ENCODE measurements around the gene CCDC188.

CCDC188 gene

DNA sequence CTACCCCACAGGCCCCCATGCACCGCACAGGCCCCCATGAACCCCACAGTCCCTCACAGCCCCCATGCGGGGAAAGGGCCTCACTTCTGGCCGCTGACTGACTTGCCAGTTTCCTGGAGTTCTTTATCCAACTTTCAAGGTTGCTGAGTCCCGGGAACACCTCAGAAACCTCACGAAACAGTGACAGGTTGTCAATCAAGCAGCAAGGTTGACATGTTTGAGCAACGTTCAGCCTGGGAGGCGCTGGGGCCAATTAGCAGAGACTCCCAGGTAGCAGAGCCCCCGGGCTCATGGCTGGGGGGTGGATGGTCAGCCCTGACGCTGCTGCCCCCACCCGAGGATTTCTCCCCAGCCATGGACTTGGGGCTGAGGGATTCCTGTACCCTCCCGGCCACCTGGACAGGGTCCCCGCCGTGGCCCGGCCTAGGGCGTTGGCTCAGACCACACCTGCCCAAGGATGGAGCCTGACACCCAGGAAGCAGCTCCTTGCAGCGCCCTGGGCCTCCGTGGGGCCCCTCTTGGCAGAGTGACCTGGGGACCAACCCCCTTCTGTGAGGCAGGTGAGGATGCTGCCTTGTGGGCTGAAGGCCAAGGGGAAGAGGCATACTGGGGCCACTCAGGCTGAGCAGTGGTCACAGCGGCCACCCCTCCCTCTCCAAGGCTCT, 33.8 kb upstream of the CCDC188 start:
- no peak for DNase-seq (ENCODE audit: low spot score)

GRCh38 chr22:20183823-20184222, 33.0 kb upstream of the CCDC188 start:
- no peak for DNase-seq (ENCODE audit: low spot score)

DNA sequence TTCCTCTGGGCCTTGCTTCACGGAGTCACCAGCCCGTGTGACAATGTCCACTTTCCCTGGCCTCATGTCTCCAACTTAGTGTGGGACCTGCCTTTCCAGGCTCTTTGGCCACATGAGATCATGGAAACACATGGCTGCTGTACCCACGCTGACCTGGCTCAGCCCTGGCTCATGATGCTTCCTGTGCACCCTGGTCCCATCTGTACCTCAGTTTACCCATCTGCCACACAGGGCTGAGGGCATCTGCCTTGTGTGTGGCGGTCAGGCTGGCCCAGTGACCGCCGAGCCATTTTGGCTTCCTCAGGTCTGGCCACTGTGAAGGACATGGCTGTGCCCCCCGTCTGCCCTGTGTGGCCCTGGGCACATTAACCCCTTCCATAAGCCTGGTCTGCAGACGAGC, 32.2 kb upstream of the CCDC188 start:
- DNase-seq (ENCODE audit: low spot score) = no peak

DNA sequence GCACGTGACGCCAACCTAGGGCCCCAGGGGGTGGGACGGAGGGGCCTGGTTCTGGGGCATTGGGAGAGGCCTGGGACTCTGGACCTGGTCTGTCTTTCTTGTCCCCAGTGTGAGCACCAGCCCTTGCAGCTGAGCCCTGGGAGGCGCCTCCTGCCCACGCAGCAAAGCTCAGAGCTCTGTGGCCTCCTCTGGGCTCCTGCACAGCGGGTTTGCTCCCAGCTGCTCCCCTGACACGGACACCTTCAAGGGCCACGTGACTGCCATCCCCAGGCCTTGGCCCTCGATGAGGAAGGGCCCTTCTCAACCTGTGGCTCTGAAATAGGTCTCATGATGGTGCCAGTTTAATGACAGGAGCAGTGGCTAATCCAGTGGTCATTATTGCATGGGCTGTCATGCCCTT, 31.5 kb upstream of the CCDC188 start:
- DNase-seq (ENCODE audit: low spot score) = no peak

- DNase-seq (ENCODE audit: low spot score) = no peak
Measured at GRCh38 chr22:20181884-20182236, 31.0 kb upstream of the CCDC188 start.

GRCh38 chr22:20181194-20181883, 30.5 kb upstream of the CCDC188 start:
- DNase-seq (ENCODE audit: low spot score) = no peak

DNA sequence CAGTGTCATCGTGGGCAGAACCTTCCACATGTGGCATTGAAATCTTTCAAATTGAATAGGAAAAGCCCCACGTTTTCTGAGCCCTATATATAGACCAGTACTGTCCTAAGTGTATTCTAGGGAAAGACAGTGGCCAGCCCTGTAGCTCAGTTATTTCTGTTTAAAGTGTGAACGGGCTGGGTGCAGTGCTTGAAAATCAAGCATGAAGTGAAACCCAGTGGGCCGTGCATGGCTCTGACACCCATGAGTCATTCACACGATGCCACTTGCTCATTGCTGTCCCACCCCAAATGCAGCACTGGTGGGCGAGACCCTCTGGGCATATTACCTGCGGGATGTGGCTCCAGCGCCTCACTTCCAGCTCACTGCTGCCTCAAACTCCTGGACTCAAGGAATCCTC, 29.8 kb upstream of the CCDC188 start:
- peak; percentile 8 for DNase-seq (ENCODE audit: low spot score)

DNA sequence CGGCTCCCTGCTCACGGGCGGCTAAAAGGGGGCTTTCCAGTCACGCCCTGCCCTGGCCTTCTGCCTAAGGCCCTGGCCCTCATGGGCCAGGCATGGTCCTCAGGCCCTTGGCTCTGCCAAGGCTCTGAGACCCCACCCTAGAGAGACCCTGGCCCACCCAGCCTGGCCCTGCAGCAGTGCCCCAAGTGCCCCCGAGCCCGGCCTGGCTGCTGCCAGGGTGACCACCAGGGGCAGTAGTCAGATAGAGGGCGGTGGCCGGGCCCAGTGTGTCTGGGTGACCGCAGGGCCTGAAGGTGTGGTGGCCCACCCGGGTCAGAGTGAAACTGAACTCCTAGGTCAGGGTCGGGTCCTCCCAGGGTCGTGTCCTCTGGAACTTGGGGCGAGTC, 29.4 kb upstream of the CCDC188 start:
- no peak for DNase-seq (ENCODE audit: low spot score)

DNA sequence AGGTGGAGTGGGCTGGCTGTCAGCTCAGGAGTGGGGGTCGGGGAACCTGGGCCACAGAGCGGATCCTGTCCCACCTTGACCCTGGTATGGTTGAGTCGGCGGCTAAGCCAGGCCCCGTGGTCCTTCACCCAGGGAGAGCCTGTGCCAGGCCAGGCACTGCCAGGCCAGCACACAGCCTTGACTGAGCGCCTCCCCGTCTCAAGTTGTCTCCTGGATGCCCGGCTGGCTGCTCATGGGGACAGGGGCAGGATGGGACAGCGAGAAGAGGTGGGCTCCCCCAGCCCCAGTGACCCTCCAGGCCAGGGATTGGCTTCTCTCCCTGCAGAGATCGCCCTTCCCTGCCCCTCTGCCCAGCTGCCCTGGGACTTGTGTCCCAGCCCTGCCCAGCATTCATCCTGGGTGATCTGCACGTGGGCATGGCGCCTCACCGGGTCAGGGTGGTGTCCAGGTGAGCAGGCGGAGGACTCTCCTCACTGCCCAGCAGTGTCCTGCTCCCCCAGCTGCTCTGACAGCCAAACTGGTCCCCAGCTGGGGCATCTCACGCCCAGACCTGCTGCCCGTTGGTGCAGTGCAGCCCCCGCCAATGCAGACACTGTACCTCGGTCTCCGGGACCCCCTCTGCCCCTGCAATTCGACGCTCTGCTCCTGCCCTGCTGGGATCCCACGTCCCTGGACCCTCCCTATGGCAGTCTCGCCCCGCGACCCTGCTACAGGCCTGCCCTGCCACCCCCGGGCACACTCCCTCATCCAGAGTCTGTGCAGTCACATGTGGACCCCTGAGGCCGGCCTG, 28.8 kb upstream of the CCDC188 start:
- no peak for DNase-seq (ENCODE audit: low spot score)

DNA sequence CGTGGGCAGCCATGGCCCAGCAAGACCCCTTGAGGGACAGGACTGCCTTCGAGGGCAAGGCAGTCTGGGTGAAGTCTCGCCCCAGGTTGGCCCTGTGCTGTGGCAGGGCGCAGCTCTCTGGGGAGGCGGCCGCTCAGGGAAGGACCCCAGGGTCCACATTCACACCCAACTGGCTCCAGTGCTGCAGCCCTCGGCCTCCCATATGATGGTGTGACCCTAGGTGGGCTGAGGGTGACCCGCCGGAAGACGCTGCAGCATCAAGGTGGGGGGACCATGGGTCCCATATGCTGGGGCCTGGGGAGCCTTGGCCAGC, 28.0 kb upstream of the CCDC188 start:
- no peak for DNase-seq (ENCODE audit: low spot score)

- DNase-seq (ENCODE audit: low spot score) = no peak
Measured at GRCh38 chr22:20178075-20178914, 27.4 kb upstream of the CCDC188 start.

DNA sequence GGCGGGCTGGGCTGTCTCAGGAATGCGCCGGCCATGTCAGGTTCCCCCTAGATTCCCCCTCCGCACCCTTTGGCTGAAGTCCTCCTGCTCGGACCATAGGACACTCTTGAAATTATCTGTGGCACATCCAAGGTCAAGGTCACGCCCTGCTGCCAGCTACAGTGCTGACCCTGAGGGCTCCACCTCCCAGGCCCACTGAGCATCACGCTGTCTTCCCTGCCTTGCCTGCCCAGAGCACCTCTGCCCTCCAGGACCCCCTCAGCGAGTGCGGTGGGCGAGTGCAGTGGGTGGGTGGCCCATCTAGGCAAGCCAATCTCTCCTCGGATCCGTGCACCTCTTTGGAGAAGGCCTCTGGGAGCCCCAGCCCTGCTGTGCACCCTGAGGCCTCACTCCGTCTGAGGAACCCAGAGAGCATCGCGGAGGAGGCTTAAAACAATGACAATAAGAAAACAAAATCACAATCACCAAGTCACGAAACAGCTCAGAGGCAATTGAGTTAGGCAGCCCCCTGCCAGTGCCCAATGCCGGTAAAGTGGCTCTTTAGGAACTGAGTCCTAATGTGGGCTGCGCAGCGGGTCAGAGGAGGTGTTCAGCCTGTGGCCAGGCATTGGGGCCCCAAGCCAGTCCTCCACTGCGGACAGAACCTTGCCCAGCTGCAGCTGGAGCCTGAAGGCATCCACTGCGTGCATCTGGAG, 26.5 kb upstream of the CCDC188 start:
- no peak for DNase-seq (ENCODE audit: low spot score)

DNA sequence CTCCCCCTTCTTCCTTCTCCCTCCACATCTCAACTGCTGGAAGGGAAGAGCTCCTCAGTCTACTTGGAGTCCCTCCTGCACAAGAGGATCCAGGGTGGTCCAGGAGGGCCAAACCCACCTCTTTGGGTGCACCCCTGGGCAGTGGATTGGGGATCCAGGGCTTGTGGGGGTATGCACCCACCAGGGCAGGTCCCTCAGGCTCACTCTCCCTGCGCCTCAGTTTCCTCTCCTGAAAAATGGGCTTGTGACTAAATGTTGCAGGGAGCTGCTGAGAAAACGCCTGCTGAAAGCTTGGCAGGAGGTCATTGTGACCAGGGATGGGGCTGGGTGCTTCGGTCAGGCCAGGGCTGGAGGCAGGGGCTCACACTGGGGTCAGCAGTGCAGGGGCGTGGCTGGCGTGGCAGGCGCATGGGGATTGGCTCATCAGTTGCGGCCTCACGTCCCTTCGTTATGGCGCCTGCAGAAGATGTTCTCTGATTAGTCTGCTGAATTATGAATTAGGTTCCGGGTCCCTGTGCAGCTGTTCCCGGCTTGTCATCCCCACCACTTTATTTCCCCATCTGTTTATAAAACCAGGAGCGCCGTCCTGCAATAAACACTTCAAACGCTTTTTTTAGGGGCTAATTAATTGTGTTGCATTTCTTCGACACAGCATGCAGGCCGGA, 25.7 kb upstream of the CCDC188 start:
- DNase-seq (ENCODE audit: low spot score) = no peak

- no peak for DNase-seq (ENCODE audit: low spot score)
Measured at GRCh38 chr22:20175597-20175900, 24.7 kb upstream of the CCDC188 start.

- DNase-seq (ENCODE audit: low spot score) = no peak
Measured at GRCh38 chr22:20174785-20175596, 24.1 kb upstream of the CCDC188 start.

GRCh38 chr22:20173772-20174171, 22.9 kb upstream of the CCDC188 start:
- no peak for DNase-seq (ENCODE audit: low spot score)

DNA sequence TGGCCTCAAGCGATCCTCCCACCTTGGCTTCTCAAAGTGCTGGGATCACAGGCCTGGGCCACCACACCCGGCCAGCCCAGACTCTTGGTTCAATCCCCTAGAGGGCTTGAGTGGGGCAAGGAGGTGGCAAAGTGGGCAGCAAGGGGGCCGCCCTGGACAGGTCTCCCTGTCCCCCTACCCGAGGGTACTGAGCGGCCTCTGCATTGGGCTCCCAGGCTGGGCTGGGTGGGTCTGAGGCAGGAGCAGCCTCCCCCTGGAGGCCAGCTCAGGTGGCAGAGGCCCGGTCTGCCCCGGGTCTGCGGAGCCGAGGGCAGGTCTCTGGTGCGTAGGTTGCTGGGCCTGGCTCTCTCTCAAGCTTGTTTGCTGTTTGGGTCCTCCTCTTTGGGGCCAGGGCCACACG, 22.4 kb upstream of the CCDC188 start:
- DNase-seq (ENCODE audit: low spot score) = no peak

- DNase-seq (ENCODE audit: low spot score) = no peak
Measured at GRCh38 chr22:20172141-20172613, 21.3 kb upstream of the CCDC188 start.

DNA sequence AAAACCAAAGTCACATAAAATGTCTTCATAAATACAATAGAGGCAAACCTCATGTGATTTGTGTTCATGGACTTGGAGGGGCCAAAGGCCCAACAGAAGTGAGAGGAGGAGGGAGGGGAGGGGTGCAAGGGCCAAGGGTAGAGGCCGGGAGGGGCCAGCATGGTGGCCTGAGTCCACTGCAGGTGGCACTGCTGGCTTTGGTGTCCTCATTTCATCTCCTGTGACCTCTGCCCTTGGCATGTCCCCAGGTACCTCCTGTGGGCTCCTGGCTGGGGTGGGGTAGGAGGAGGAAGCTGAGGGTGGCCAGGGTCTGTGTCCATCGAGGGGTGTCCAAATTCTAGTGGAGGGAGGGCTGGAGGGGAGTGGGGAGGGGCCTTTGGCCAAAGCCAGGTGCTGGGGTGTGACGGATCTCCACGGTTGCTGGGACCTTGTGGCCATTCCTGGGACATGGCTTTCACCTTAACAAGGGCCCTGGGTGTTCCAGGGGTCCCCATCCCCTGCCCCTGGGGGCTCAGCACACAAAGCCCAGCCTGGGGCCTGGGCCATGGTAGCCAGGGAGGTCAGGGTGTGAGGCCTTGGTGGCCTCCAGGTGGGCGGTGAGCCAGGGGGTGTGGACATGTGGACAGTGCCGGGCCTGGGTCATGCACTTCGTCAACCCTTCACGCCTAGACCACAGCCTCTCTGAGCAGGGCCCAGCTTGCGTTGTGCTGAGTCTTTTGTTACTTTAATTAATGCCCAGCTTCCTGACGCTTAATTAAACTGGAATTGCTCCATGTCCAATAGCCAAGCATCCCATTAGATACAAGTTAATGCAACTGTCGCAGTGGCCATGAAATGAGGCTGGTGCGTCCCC, 20.7 kb upstream of the CCDC188 start:
- no peak for DNase-seq (ENCODE audit: low spot score)

GRCh38 chr22:20170170-20170569, 19.3 kb upstream of the CCDC188 start:
- DNase-seq (ENCODE audit: low spot score) = no peak
